ENCODE results near the gene TXNDC9. TPM values are rescaled to one million over a fixed set of nuclear protein-coding genes. Genes with fewer than 3 reads are reported as not detected.

Gene TXNDC9
- total RNA-seq, 2 experiments from 2014 or later = 8.3 TPM

- Mint-ChIP-seq H3K27ac (no peak overlapping the region), H3K4me3 (no peak overlapping the region), H3K36me3 (ENCODE audit: low read depth) (peaks cover 2% of the 10 kb centered on the region), H3K9me3 (no peaks in the 10 kb centered on the region), H3K4me1 (ENCODE audit: low read depth) (peaks cover 40% of the 10 kb centered on the region), H3K27me3 (no peaks in the 10 kb centered on the region)
- intact Hi-C loops (cut with DNase I, micrococcal nuclease) = loop anchor here in 1 of 2 experiments (10.0 kb wide), 2 partner anchors 1343 to 1693 kb away; partner anchors contain the start of genes COX5B and TMEM131
- Histone ChIP-seq H3K4me1 (ENCODE audit: insufficient read depth, low read length) (peaks cover 29% of the 10 kb centered on the region), H3K27me3 (ENCODE audit: control insufficient read depth in 1 of 2, insufficient read depth in 2 of 2, low read length in 2 of 2) (no peaks in the 10 kb centered on the region), H3K27ac (ENCODE audit: low read depth in 1 of 2, low read length in 2 of 2) (peak overlapping the region; percentile 72 to 79), H3K9me3 (ENCODE audit: control insufficient read depth in 1 of 2, insufficient read depth in 1 of 2, low read length in 2 of 2) (no peaks in the 10 kb centered on the region), H3K4me3 (ENCODE audit: low read length) (peak overlapping the region; percentile 89), H3K36me3 (ENCODE audit: insufficient read depth, low read length) (peaks cover 2% of the 10 kb centered on the region)
- CTCF ChIA-PET = interaction anchor here (1.7 to 2.4 kb wide), 3 partner anchors 14 to 152 kb away, joined by 5 to 11 read pairs (median 6); partner anchors contain the start of gene REV1
- no peak for TF ChIP-seq CTCF (IDR thresholded peaks at IDR 0.05)
- POLR2A ChIA-PET = interaction anchor here (1.1 to 3.8 kb wide), 8 partner anchors 10 to 197 kb away, joined by 3 to 33 read pairs (median 18); partner anchors contain the start of genes C2orf15, LIPT1, MITD1 and MRPL30
- DNase-seq = peak in 2 of 14 experiments; percentile 4 to 27
- no peak for ATAC-seq (ENCODE audit: poor library complexity)
Measured at GRCh38 chr2:99338029-99338585, 2.0 kb upstream of the TXNDC9 start.

GRCh38 chr2:99337113-99338028 is 1.2 kb upstream of the TXNDC9 start, which contains the start of gene EIF5B:
Gene EIF5B (plus strand): TSS chr2:99337389. CDS start chr2:99337555, 166 bp downstream.
- no peaks in the 10 kb centered on the region for H3K9me3 Mint-ChIP-seq
- Histone ChIP-seq H3K27me3 (ENCODE audit: control insufficient read depth in 1 of 2, insufficient read depth in 2 of 2, low read length in 2 of 2) (no peaks in the 10 kb centered on the region), H3K4me1 (ENCODE audit: insufficient read depth, low read length) (peaks cover 29% of the 10 kb centered on the region), H3K27ac (ENCODE audit: low read depth in 1 of 2, low read length in 2 of 2) (peak within 1 kb of the TSS; percentile 72 to 79), H3K4me3 (ENCODE audit: low read length) (peak within 1 kb of the TSS; percentile 89), H3K9me3 (ENCODE audit: control insufficient read depth in 1 of 2, insufficient read depth in 1 of 2, low read length in 2 of 2) (no peaks in the 10 kb centered on the region), H3K36me3 (ENCODE audit: insufficient read depth, low read length) (peaks cover 9% of the 10 kb centered on the region)
- H3K36me3 Mint-ChIP-seq (ENCODE audit: low read depth) = peaks cover 9% of the 10 kb centered on the region
- no peak within 1 kb of the TSS for H3K27ac Mint-ChIP-seq
- ATAC-seq (ENCODE audit: poor library complexity) = peak; percentile 58
- TF ChIP-seq CTCF (IDR thresholded peaks at IDR 0.05) = peak; percentile 74
- intact Hi-C loops (cut with DNase I, micrococcal nuclease) = loop anchor here (1.0 to 10.0 kb wide), 3 partner anchors 153 to 1693 kb away; partner anchors contain the start of genes REV1 (in 2 of the 2), COX5B (in 1 of the 2) and TMEM131 (in 1 of the 2)
- ChIA-PET CTCF (interaction anchor here (0.6 to 2.4 kb wide), 18 partner anchors 9 to 732 kb away, joined by 3 to 11 read pairs (median 4); partner anchors contain the start of genes C2orf15, COA5, LIPT1 and MITD1), POLR2A (interaction anchor here (0.6 to 3.8 kb wide), 14 partner anchors 10 to 1332 kb away, joined by 3 to 33 read pairs (median 4); partner anchors contain the start of genes AFF3, C2orf15, LIPT1 and MGAT4A)
- peaks cover 40% of the 10 kb centered on the region for H3K4me1 Mint-ChIP-seq (ENCODE audit: low read depth)
- H3K4me3 Mint-ChIP-seq = no peak within 1 kb of the TSS
- peak; percentile 82 to 97 (median 93) for DNase-seq
- no peaks in the 10 kb centered on the region for H3K27me3 Mint-ChIP-seq

GRCh38 chr2:99336804-99337112 is 625 bp upstream of the TXNDC9 start:
- H3K36me3 Mint-ChIP-seq (ENCODE audit: low read depth) = peaks cover 15% of the 10 kb centered on the region
- H3K4me3 Mint-ChIP-seq = no peak overlapping the region
- ATAC-seq (ENCODE audit: poor library complexity) (peak; percentile 4), DNase-seq (no peak)
- H3K27me3 Mint-ChIP-seq = no peaks in the 10 kb centered on the region
- intact Hi-C loops (cut with DNase I, micrococcal nuclease) = loop anchor here (1.0 to 10.0 kb wide), 5 partner anchors 154 to 1692 kb away; partner anchors contain the start of genes MITD1 (in 2 of the 2), MRPL30 (in 2 of the 2), REV1 (in 2 of the 2) and C2orf15 (in 1 of the 2)
- Histone ChIP-seq H3K36me3 (ENCODE audit: insufficient read depth, low read length) (peaks cover 15% of the 10 kb centered on the region), H3K4me1 (ENCODE audit: insufficient read depth, low read length) (peaks cover 29% of the 10 kb centered on the region), H3K27ac (ENCODE audit: low read depth in 1 of 2, low read length in 2 of 2) (peak overlapping the region; percentile 72 to 79), H3K27me3 (ENCODE audit: control insufficient read depth in 1 of 2, insufficient read depth in 2 of 2, low read length in 2 of 2) (no peaks in the 10 kb centered on the region), H3K4me3 (ENCODE audit: low read length) (peak overlapping the region; percentile 89), H3K9me3 (ENCODE audit: control insufficient read depth in 1 of 2, insufficient read depth in 1 of 2, low read length in 2 of 2) (no peaks in the 10 kb centered on the region)
- no peak overlapping the region for H3K27ac Mint-ChIP-seq
- ChIA-PET POLR2A (interaction anchor here (0.6 to 3.8 kb wide), 10 partner anchors 10 to 1332 kb away, joined by 3 to 33 read pairs (median 10); partner anchors contain the start of genes AFF3, C2orf15, LIPT1 and MGAT4A), CTCF (interaction anchor here (0.6 to 2.4 kb wide), 17 partner anchors 10 to 732 kb away, joined by 3 to 11 read pairs (median 4); partner anchors contain the start of genes C2orf15, COA5, LIPT1 and MITD1)
- no peaks in the 10 kb centered on the region for H3K9me3 Mint-ChIP-seq
- H3K4me1 Mint-ChIP-seq (ENCODE audit: low read depth) = peaks cover 35% of the 10 kb centered on the region
- no peak for TF ChIP-seq CTCF (IDR thresholded peaks at IDR 0.05)
